ENCODE data around the gene PSMC3.

DNA sequence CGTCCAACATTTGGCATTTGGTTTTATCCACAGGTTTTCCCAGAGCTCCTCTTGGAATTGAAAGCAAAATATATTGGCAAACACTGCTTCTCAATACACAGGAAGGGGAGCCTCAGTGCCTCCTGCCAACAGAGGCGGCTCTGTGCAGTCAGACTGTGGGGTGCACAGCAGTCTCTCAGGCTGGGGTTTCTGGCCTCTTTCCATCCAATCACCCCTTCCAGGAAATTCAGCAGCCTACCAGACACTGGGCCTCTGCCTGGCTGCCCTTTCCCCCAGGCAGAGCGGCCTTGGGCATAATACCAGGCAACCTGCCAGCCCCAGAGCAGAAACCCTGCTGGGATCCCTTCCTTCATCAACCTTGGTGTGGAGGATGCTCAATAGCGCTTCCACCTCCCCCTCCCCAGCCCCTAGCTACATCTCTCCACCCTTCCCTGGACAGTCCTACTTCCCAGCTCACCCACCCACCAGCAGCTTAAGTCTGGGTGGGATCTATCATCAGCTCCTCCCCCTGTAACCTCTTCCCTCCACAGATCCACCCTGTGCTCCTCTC lies 40.5 kb upstream of the PSMC3 start:
- TF ChIP-seq, protein P1, sequence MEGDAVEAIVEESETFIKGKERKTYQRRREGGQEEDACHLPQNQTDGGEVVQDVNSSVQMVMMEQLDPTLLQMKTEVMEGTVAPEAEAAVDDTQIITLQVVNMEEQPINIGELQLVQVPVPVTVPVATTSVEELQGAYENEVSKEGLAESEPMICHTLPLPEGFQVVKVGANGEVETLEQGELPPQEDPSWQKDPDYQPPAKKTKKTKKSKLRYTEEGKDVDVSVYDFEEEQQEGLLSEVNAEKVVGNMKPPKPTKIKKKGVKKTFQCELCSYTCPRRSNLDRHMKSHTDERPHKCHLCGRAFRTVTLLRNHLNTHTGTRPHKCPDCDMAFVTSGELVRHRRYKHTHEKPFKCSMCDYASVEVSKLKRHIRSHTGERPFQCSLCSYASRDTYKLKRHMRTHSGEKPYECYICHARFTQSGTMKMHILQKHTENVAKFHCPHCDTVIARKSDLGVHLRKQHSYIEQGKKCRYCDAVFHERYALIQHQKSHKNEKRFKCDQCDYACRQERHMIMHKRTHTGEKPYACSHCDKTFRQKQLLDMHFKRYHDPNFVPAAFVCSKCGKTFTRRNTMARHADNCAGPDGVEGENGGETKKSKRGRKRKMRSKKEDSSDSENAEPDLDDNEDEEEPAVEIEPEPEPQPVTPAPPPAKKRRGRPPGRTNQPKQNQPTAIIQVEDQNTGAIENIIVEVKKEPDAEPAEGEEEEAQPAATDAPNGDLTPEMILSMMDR (conservative IDR thresholded peaks at IDR 0.05) = no peak
- TF ChIP-seq ZFX (IDR thresholded peaks at IDR 0.05) = no peak

Measured in C4-2B (cell line).